OCI-LY1 (cell line): ENCODE results near the gene LRMDA.

Experiments used
- H2AFZ ChIP-seq: fragments of 200-600 bp; sonication (generic), shearing (Covaris generic); 2 replicates; pipeline ENCODE4 v1.6.0; 2014; ENCODE audit warnings: antibody characterized with exemption, mild to moderate bottlenecking, low read length
- H3F3A ChIP-seq: fragments of 200-600 bp; sonication (generic), shearing (Covaris generic); 2 replicates; pipeline ENCODE4 v1.6.0; 2014; ENCODE audit warnings: mild to moderate bottlenecking, antibody characterized with exemption, low read length, moderate library complexity; ENCODE audit not compliant: insufficient read depth
- H3K27ac ChIP-seq: fragments of 200-600 bp; sonication (generic); 2 replicates; pipeline ENCODE4 v1.5.1; 2014; ENCODE audit warnings: low read length, mixed run types, mild to moderate bottlenecking, low read depth; ENCODE audit not compliant: poor library complexity, severe bottlenecking
- H3K27me3 ChIP-seq: fragments of 200-600 bp; sonication (generic); 2 replicates; pipeline ENCODE4 v1.6.0; 2014; ENCODE audit warnings: antibody characterized with exemption, mild to moderate bottlenecking, low read length, moderate library complexity; ENCODE audit not compliant: insufficient read depth
- H3K36me3 ChIP-seq: fragments of 200-600 bp; sonication (generic); 2 replicates; pipeline ENCODE4 v1.6.1; 2014; ENCODE audit warnings: mild to moderate bottlenecking, antibody characterized with exemption, low read length, moderate library complexity, mixed read lengths; ENCODE audit not compliant: insufficient read depth
- H3K4me1 ChIP-seq: fragments of 200-600 bp; sonication (generic); 2 replicates; pipeline ENCODE4 v1.5.1; 2014; ENCODE audit warnings: mild to moderate bottlenecking, low read length, moderate library complexity; ENCODE audit not compliant: insufficient read depth, severe bottlenecking
- H3K4me2 ChIP-seq: fragments of 200-600 bp; sonication (generic), shearing (Covaris generic); 2 replicates; pipeline ENCODE4 v1.6.1; 2014; ENCODE audit warnings: low read length
- H3K4me3 ChIP-seq: fragments of 200-600 bp; sonication (generic); 2 replicates; pipeline ENCODE4 v1.5.1; 2014; ENCODE audit warnings: low read length, low read depth, mild to moderate bottlenecking, mixed read lengths; ENCODE audit not compliant: poor library complexity, severe bottlenecking
- H3K79me2 ChIP-seq: fragments of 200-600 bp; shearing (Covaris generic); 2 replicates; pipeline ENCODE4 v1.6.1; 2016; ENCODE audit warnings: mixed run types, low read length, mixed read lengths; ENCODE audit not compliant: insufficient read depth
- H3K9ac ChIP-seq: fragments of 200-600 bp; sonication (generic), shearing (Covaris generic); 2 replicates; pipeline ENCODE4 v1.6.1; 2014; ENCODE audit warnings: mild to moderate bottlenecking, low read length, mixed read lengths
- H3K9me2 ChIP-seq: fragments of 200-600 bp; sonication (generic), shearing (Covaris generic); 2 replicates; pipeline ENCODE4 v1.6.1; 2014; ENCODE audit warnings: low read depth, mild to moderate bottlenecking, low read length, mixed read lengths
- H3K9me3 ChIP-seq: fragments of 200-600 bp; shearing (Covaris generic); 2 replicates; pipeline ENCODE4 v1.6.1; 2014; ENCODE audit warnings: low read length, mixed read lengths
- H4K20me1 ChIP-seq: fragments of 200-600 bp; sonication (generic), shearing (Covaris generic); 2 replicates; pipeline ENCODE4 v1.6.0; 2016; ENCODE audit warnings: mild to moderate bottlenecking, low read length; ENCODE audit not compliant: insufficient read depth
- EZH2 ChIP-seq: fragments of 200-600 bp; sonication (generic), shearing (Covaris generic); IDR thresholded peaks from 2 replicates; pipeline ENCODE4 v1.8.0; 2017; ENCODE audit warnings: borderline replicate concordance, mixed run types, mild to moderate bottlenecking, antibody characterized with exemption, low read length, moderate library complexity, mixed read lengths
- TF ChIP-seq, protein P1 (sequence below): fragments of 200-600 bp; sonication (generic), shearing (Covaris generic); IDR thresholded peaks from 2 replicates; pipeline ENCODE4 v1.5.1; 2017; ENCODE audit warnings: mild to moderate bottlenecking, antibody characterized with exemption, low read length, moderate library complexity, mixed read lengths

Gene LRMDA

DNA sequence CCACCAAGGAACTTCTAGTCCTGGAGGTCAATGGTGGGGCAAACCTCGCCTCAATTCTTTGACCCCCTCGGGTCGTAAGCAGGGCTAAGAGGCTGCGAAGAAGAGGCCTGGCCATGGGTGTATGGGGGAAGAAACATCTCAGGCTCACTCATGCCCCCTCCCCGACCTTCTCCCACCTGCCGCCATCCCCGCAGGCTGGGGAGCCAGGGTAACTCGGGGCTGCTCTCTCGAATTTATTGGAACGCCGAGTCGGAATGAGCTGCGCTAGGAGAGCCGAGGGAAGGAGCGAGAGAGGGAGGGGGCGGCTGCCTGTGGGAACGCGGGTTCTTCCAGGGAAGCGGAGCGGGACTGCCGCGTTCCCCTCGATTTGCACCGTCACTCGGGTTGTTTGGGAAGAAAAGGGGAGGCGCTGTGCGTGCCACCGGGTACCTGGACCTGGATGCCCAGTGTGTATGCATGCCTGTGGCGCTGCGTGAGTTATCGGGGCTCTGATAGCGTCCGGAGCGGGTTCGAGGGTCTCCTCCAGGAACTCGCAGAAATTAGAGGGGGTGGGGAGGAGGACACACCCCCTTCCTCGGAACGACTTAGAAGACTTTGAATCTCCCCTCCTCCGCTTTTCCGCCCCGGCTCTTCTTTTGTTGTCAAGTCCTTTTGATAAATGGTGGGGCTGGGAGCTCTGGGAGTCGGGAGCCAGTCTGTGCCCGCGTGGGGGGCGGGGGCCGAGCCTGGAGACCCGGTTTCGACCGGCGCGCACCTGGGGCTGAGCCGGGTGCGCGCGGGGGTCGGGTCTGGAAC, 28.1 kb upstream of the LRMDA start:
- no peaks in the 10 kb centered on the region for H3F3A ChIP-seq
- H3K27me3 ChIP-seq = no peaks in the 10 kb centered on the region
- TF ChIP-seq, protein P1, sequence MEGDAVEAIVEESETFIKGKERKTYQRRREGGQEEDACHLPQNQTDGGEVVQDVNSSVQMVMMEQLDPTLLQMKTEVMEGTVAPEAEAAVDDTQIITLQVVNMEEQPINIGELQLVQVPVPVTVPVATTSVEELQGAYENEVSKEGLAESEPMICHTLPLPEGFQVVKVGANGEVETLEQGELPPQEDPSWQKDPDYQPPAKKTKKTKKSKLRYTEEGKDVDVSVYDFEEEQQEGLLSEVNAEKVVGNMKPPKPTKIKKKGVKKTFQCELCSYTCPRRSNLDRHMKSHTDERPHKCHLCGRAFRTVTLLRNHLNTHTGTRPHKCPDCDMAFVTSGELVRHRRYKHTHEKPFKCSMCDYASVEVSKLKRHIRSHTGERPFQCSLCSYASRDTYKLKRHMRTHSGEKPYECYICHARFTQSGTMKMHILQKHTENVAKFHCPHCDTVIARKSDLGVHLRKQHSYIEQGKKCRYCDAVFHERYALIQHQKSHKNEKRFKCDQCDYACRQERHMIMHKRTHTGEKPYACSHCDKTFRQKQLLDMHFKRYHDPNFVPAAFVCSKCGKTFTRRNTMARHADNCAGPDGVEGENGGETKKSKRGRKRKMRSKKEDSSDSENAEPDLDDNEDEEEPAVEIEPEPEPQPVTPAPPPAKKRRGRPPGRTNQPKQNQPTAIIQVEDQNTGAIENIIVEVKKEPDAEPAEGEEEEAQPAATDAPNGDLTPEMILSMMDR = no peak
- TF ChIP-seq EZH2 = no peak
- no peaks in the 10 kb centered on the region for H3K4me1 ChIP-seq
- H4K20me1 ChIP-seq = no peaks in the 10 kb centered on the region
- no peaks in the 10 kb centered on the region for H3K9me2 ChIP-seq
- no peaks in the 10 kb centered on the region for H3K36me3 ChIP-seq
- no peak overlapping the region for H3K4me3 ChIP-seq
- H3K9ac ChIP-seq = no peak overlapping the region
- no peak overlapping the region for H3K4me2 ChIP-seq
- no peak overlapping the region for H3K27ac ChIP-seq
- H3K9me3 ChIP-seq = no peaks in the 10 kb centered on the region
- no peaks in the 10 kb centered on the region for H3K79me2 ChIP-seq
- H2AFZ ChIP-seq = no peak overlapping the region

- H3K79me2 ChIP-seq = no peaks in the 10 kb centered on the region
- no peak overlapping the region for H3K9ac ChIP-seq
- no peaks in the 10 kb centered on the region for H3K36me3 ChIP-seq
- TF ChIP-seq, protein P1 = no peak
- no peak for TF ChIP-seq EZH2
- no peak overlapping the region for H2AFZ ChIP-seq
- no peaks in the 10 kb centered on the region for H3K9me3 ChIP-seq
- no peaks in the 10 kb centered on the region for H4K20me1 ChIP-seq
- no peaks in the 10 kb centered on the region for H3F3A ChIP-seq
- no peak overlapping the region for H3K4me2 ChIP-seq
- H3K4me3 ChIP-seq = no peak overlapping the region
- H3K27me3 ChIP-seq = no peaks in the 10 kb centered on the region
- no peak overlapping the region for H3K27ac ChIP-seq
- no peaks in the 10 kb centered on the region for H3K9me2 ChIP-seq
- no peaks in the 10 kb centered on the region for H3K4me1 ChIP-seq
Measured at GRCh38 chr10:75403939-75404814, 27.2 kb upstream of the LRMDA start.

GRCh38 chr10:75404815-75405597, 26.4 kb upstream of the LRMDA start:
- Histone ChIP-seq H3K36me3 (no peaks in the 10 kb centered on the region), H3K4me2 (no peak overlapping the region), H3F3A (no peaks in the 10 kb centered on the region), H3K4me1 (no peaks in the 10 kb centered on the region), H3K79me2 (no peaks in the 10 kb centered on the region), H3K9ac (no peak overlapping the region), H2AFZ (no peak overlapping the region), H3K27ac (no peak overlapping the region), H3K9me3 (no peaks in the 10 kb centered on the region), H3K4me3 (no peak overlapping the region), H3K9me2 (no peaks in the 10 kb centered on the region), H4K20me1 (no peaks in the 10 kb centered on the region), H3K27me3 (no peaks in the 10 kb centered on the region)
- no peak for TF ChIP-seq EZH2
- TF ChIP-seq, protein P1 = no peak
